Measurements from ENCODE around the gene LPAR1.

Gene LPAR1

DNA sequence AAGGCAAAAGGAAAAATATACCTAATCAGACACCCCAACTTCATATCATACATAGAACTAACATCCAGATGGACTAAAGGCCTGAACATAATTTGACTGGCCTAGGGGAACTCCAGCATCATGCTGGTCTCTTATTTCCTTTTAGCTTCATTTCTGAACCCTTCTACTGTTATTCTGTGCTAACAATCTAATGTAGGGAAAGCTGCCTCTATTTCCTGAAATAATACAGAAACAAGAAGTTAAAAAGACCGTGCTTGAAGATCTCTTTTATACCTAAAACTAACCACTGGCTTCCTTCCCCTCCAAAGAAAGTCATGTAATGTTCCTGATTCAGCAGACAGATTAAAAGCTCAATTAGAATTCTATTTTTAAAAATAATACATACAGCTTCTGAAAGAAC is 36.7 kb downstream of the LPAR1 start:
- Histone ChIP-seq H3K4me3 (ENCODE audit: low read length) (no peak overlapping the region), H4K20me1 (ENCODE audit: insufficient read depth, low read length) (no peaks in the 10 kb centered on the region), H3K79me2 (ENCODE audit: low read length) (no peaks in the 10 kb centered on the region), H3K9me2 (replicated peaks; ENCODE audit: insufficient read depth, low read length) (no peaks in the 10 kb centered on the region), H3K9me3 (replicated peaks; ENCODE audit: insufficient read depth, low read length) (no peaks in the 10 kb centered on the region), H3K4me2 (ENCODE audit: low read depth, low read length) (no peak overlapping the region), H2AFZ (ENCODE audit: low read length) (no peak overlapping the region), H3K36me3 (replicated peaks; ENCODE audit: insufficient read depth, low read length) (no peaks in the 10 kb centered on the region), H3F3A (ENCODE audit: insufficient read depth, low read length) (no peaks in the 10 kb centered on the region), H3K4me1 (ENCODE audit: low read length) (no peaks in the 10 kb centered on the region), H3K9ac (ENCODE audit: low read length) (no peak overlapping the region), H3K27ac (ENCODE audit: low read length) (no peak overlapping the region), H3K27me3 (replicated peaks; ENCODE audit: insufficient read depth, low read length) (no peaks in the 10 kb centered on the region)
- DNase-seq = no peak
- TF ChIP-seq, protein P1, sequence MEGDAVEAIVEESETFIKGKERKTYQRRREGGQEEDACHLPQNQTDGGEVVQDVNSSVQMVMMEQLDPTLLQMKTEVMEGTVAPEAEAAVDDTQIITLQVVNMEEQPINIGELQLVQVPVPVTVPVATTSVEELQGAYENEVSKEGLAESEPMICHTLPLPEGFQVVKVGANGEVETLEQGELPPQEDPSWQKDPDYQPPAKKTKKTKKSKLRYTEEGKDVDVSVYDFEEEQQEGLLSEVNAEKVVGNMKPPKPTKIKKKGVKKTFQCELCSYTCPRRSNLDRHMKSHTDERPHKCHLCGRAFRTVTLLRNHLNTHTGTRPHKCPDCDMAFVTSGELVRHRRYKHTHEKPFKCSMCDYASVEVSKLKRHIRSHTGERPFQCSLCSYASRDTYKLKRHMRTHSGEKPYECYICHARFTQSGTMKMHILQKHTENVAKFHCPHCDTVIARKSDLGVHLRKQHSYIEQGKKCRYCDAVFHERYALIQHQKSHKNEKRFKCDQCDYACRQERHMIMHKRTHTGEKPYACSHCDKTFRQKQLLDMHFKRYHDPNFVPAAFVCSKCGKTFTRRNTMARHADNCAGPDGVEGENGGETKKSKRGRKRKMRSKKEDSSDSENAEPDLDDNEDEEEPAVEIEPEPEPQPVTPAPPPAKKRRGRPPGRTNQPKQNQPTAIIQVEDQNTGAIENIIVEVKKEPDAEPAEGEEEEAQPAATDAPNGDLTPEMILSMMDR (IDR thresholded peaks at IDR 0.05; ENCODE audit: low read length) = no peak
- TF ChIP-seq EZH2 (optimal IDR thresholded peaks at IDR 0.05; ENCODE audit: low read depth, low read length) = no peak

DNA sequence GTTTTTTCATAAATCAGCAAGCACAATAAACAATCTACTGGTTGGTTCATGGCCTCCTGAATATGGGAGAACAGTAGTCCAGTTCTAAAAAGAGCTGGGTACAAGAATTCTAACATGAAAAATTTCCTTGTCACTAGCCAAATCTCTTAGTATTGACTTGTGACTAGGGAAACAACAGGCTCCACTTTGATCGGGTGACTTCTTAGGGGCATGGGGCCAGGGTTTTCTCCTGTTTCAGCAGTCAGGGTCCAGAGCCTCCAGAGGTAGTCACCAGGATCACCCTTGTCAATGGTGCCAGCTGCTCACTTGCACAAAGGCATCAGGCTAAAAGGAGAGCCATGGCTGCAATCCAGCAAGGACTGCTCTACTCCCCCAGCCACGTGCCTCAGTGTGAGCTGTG is 38.1 kb downstream of the LPAR1 start:
- TF ChIP-seq, protein P1 (IDR thresholded peaks at IDR 0.05; ENCODE audit: low read length) = no peak
- TF ChIP-seq EZH2phosphoT487 (IDR thresholded peaks at IDR 0.05; ENCODE audit: low read length) (no peak), EZH2 (optimal IDR thresholded peaks at IDR 0.05; ENCODE audit: low read depth, low read length) (no peak)
- H4K20me1 ChIP-seq (ENCODE audit: insufficient read depth, low read length) = no peaks in the 10 kb centered on the region
- H3K79me2 ChIP-seq (ENCODE audit: low read length) = no peaks in the 10 kb centered on the region

DNA sequence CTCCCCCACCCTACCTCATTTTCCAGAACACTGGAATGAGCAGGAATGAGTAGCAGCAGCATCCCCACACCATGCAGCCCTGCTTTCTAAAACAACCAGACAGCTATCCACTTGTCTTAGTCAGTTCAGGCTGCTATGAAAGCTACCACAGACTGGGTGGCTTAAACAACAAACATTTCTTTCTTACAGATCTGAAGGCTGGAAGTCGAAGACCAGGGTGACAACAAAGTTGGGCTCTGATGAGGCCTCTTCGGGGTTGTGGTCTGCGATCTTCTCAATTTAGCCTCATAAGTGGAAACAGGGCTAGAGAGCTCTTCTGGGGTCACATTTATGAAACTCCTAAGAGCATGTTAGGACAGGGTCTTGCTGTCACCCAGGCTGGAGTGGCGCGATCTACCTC is 38.9 kb downstream of the LPAR1 start:
- TF ChIP-seq, protein P1 (IDR thresholded peaks at IDR 0.05; ENCODE audit: low read length) = no peak
- TF ChIP-seq EZH2 (optimal IDR thresholded peaks at IDR 0.05; ENCODE audit: low read depth, low read length) (no peak), EZH2phosphoT487 (IDR thresholded peaks at IDR 0.05; ENCODE audit: low read length) (no peak)
- no peaks in the 10 kb centered on the region for H3K36me3 ChIP-seq (replicated peaks; ENCODE audit: insufficient read depth, low read length)
- H3K9ac ChIP-seq (ENCODE audit: low read length) = no peak overlapping the region
- no peaks in the 10 kb centered on the region for H3K9me3 ChIP-seq (replicated peaks; ENCODE audit: insufficient read depth, low read length)
- no peaks in the 10 kb centered on the region for H3K4me1 ChIP-seq (ENCODE audit: low read length)
- no peaks in the 10 kb centered on the region for H3F3A ChIP-seq (ENCODE audit: insufficient read depth, low read length)
- H3K9me2 ChIP-seq (replicated peaks; ENCODE audit: insufficient read depth, low read length) = no peaks in the 10 kb centered on the region
- no peaks in the 10 kb centered on the region for H3K27me3 ChIP-seq (replicated peaks; ENCODE audit: insufficient read depth, low read length)
- no peak overlapping the region for H3K4me3 ChIP-seq (ENCODE audit: low read length)
- H3K27ac ChIP-seq (ENCODE audit: low read length) = no peak overlapping the region
- H2AFZ ChIP-seq (ENCODE audit: low read length) = no peak overlapping the region
- H3K4me2 ChIP-seq (ENCODE audit: low read depth, low read length) = no peak overlapping the region
- no peaks in the 10 kb centered on the region for H4K20me1 ChIP-seq (ENCODE audit: insufficient read depth, low read length)
- no peak for DNase-seq
- H3K79me2 ChIP-seq (ENCODE audit: low read length) = no peaks in the 10 kb centered on the region

More for the DNA sequence above, 38.1 kb downstream of the LPAR1 start:
- Histone ChIP-seq H3K4me1 (ENCODE audit: low read length) (no peaks in the 10 kb centered on the region), H3K4me3 (ENCODE audit: low read length) (no peak overlapping the region), H3K9ac (ENCODE audit: low read length) (no peak overlapping the region), H3K36me3 (replicated peaks; ENCODE audit: insufficient read depth, low read length) (no peaks in the 10 kb centered on the region), H3K9me3 (replicated peaks; ENCODE audit: insufficient read depth, low read length) (no peaks in the 10 kb centered on the region), H3K9me2 (replicated peaks; ENCODE audit: insufficient read depth, low read length) (no peaks in the 10 kb centered on the region), H3K27ac (ENCODE audit: low read length) (no peak overlapping the region), H3K27me3 (replicated peaks; ENCODE audit: insufficient read depth, low read length) (no peaks in the 10 kb centered on the region), H3F3A (ENCODE audit: insufficient read depth, low read length) (no peaks in the 10 kb centered on the region), H3K4me2 (ENCODE audit: low read depth, low read length) (no peak overlapping the region), H2AFZ (ENCODE audit: low read length) (no peak overlapping the region)
- DNase-seq = no peak

Data from MM.1S (cell line).